Activated naive CD4-positive, alpha-beta T cell treated with anti-CD3 and anti-CD28 coated beads, Interleukin-2, amount 10 ng/mL, durations not matched to agents 7 days and 5 days (primary cell): Measurements from ENCODE around the gene PYCARD.
A peak's percentile ranks its signal among the peaks of the same experiment; 100 is the strongest.
"Not testable (repeated sequence)": the region's sequence is repeated elsewhere in the genome, so short reads cannot be mapped to it uniquely, and the experiment has no call there.

Experiments
- CTCF ChIA-PET: fragments of 350-600 bp; sonication (Branson Sonifier 250); formaldehyde crosslinking; loops from one replicate; lab custom pipeline; 2021; ENCODE audit warnings: antibody characterized with exemption; lab: Charles Lee
- DNase-seq: peaks from one replicate; pipeline ENCODE4 v3.0.0-alpha.2; 2020
- H3K27ac Mint-ChIP-seq: one replicate; pipeline ENCODE4 v1.8.0; 2021; ENCODE audit warnings: mild to moderate bottlenecking, moderate library complexity, mixed read lengths
- H3K27me3 Mint-ChIP-seq: one replicate; pipeline ENCODE4 v1.8.0; 2021; ENCODE audit warnings: mild to moderate bottlenecking, mixed read lengths
- H3K36me3 Mint-ChIP-seq: one replicate; pipeline ENCODE4 v1.8.0; 2021; ENCODE audit warnings: mixed read lengths
- H3K4me1 Mint-ChIP-seq: one replicate; pipeline ENCODE4 v1.8.0; 2021; ENCODE audit warnings: mixed read lengths
- H3K4me3 Mint-ChIP-seq: one replicate; pipeline ENCODE4 v1.8.0; 2021; ENCODE audit warnings: mild to moderate bottlenecking, moderate library complexity, mixed read lengths
- H3K9me3 Mint-ChIP-seq: one replicate; pipeline ENCODE4 v1.8.0; 2021; ENCODE audit warnings: mixed read lengths

The PYCARD gene

GRCh38 chr16:31202414-31203375 lies at the start of gene PYCARD:
TSS of gene PYCARD (minus strand) at chr16:31202760. CDS start at chr16:31202690, 70 bp downstream.
- peak; percentile 68 for DNase-seq
- peak within 1 kb of the TSS; percentile 80 for H3K27ac Mint-ChIP-seq
- H3K27me3 Mint-ChIP-seq: peaks cover 35% of the 10 kb centered on the region
- H3K4me1 Mint-ChIP-seq: peaks cover 66% of the 10 kb centered on the region
- no peaks in the 10 kb centered on the region for H3K9me3 Mint-ChIP-seq
- CTCF ChIA-PET: interaction anchor here (0.5 to 4.5 kb wide), 5 partner anchors 25 to 258 kb away, joined by 3 to 22 read pairs (median 3); no protein-coding TSS in a partner anchor
- H3K36me3 Mint-ChIP-seq: peaks cover 24% of the 10 kb centered on the region
- peak within 1 kb of the TSS; percentile 88 for H3K4me3 Mint-ChIP-seq

- peaks cover 5% of the 10 kb centered on the region for H3K36me3 Mint-ChIP-seq
- CTCF ChIA-PET: no interaction called here
- H3K4me3 Mint-ChIP-seq: no peak overlapping the region
- H3K4me1 Mint-ChIP-seq: peaks cover 51% of the 10 kb centered on the region
- DNase-seq: no peak
- peak overlapping the region; percentile 92 for H3K27ac Mint-ChIP-seq
- peaks cover 19% of the 10 kb centered on the region for H3K27me3 Mint-ChIP-seq
- no peaks in the 10 kb centered on the region for H3K9me3 Mint-ChIP-seq
Observed at GRCh38 chr16:31251435-31251834, 48.9 kb upstream of the PYCARD start.

GRCh38 chr16:31250782-31251384 lies 48.3 kb upstream of the PYCARD start:
- Mint-ChIP-seq H3K36me3 (peaks cover 5% of the 10 kb centered on the region), H3K27ac (peak overlapping the region; percentile 92), H3K4me3 (no peak overlapping the region), H3K4me1 (peaks cover 50% of the 10 kb centered on the region), H3K27me3 (peaks cover 22% of the 10 kb centered on the region), H3K9me3 (peaks cover 2% of the 10 kb centered on the region)
- CTCF ChIA-PET: no interaction called here
- peak; percentile 52 for DNase-seq

GRCh38 chr16:31248344-31248743 lies 45.8 kb upstream of the PYCARD start:
- Mint-ChIP-seq H3K4me1 (peaks cover 40% of the 10 kb centered on the region), H3K27me3 (peaks cover 25% of the 10 kb centered on the region), H3K36me3 (peaks cover 5% of the 10 kb centered on the region), H3K27ac (no peak overlapping the region), H3K9me3 (peaks cover 2% of the 10 kb centered on the region), H3K4me3 (no peak overlapping the region)
- CTCF ChIA-PET: interaction anchor here (1.0 kb wide), 1 partner anchor 58 kb away, joined by 3 read pairs; no protein-coding TSS in a partner anchor
- DNase-seq: no peak

- CTCF ChIA-PET: no interaction called here
- Mint-ChIP-seq H3K4me3 (no peak overlapping the region), H3K9me3 (peaks cover 2% of the 10 kb centered on the region), H3K36me3 (peaks cover 4% of the 10 kb centered on the region), H3K4me1 (peaks cover 19% of the 10 kb centered on the region), H3K27ac (no peak overlapping the region), H3K27me3 (peaks cover 36% of the 10 kb centered on the region)
- DNase-seq: no peak
Observed at GRCh38 chr16:31246296-31246695, 43.7 kb upstream of the PYCARD start.

GRCh38 chr16:31245598-31245997 lies 43.0 kb upstream of the PYCARD start:
- DNase-seq, CTCF ChIA-PET, H3K36me3 Mint-ChIP-seq, H3K27ac Mint-ChIP-seq, H3K9me3 Mint-ChIP-seq, H3K4me3 Mint-ChIP-seq: not testable (repeated sequence)
- Mint-ChIP-seq H3K27me3 (peaks cover 40% of the 10 kb centered on the region), H3K4me1 (peaks cover 12% of the 10 kb centered on the region)

GRCh38 chr16:31243734-31244670 lies 41.4 kb upstream of the PYCARD start:
- no peaks in the 10 kb centered on the region for H3K36me3 Mint-ChIP-seq
- H3K27ac Mint-ChIP-seq: no peak overlapping the region
- DNase-seq: no peak
- peaks cover 49% of the 10 kb centered on the region for H3K27me3 Mint-ChIP-seq
- CTCF ChIA-PET: interaction anchor here (0.6 to 1.0 kb wide), 3 partner anchors 14 to 57 kb away, joined by 3 to 4 read pairs (median 4); no protein-coding TSS in a partner anchor
- H3K4me3 Mint-ChIP-seq: no peak overlapping the region
- peaks cover 2% of the 10 kb centered on the region for H3K9me3 Mint-ChIP-seq
- no peaks in the 10 kb centered on the region for H3K4me1 Mint-ChIP-seq

GRCh38 chr16:31242206-31242605 lies 39.6 kb upstream of the PYCARD start:
- H3K4me1 Mint-ChIP-seq: no peaks in the 10 kb centered on the region
- CTCF ChIA-PET: interaction anchor here (0.6 kb wide), 1 partner anchor 201 kb away, joined by 3 read pairs; no protein-coding TSS in a partner anchor

GRCh38 chr16:31238041-31238440 lies 35.5 kb upstream of the PYCARD start:
- no peaks in the 10 kb centered on the region for H3K4me1 Mint-ChIP-seq
- H3K36me3 Mint-ChIP-seq: no peaks in the 10 kb centered on the region
- H3K9me3 Mint-ChIP-seq: peaks cover 5% of the 10 kb centered on the region
- DNase-seq: no peak
- no peak overlapping the region for H3K27ac Mint-ChIP-seq
- no peak overlapping the region for H3K4me3 Mint-ChIP-seq
- CTCF ChIA-PET: no interaction called here
- H3K27me3 Mint-ChIP-seq: peaks cover 38% of the 10 kb centered on the region

More at GRCh38 chr16:31242206-31242605, 39.6 kb upstream of the PYCARD start:
- Mint-ChIP-seq H3K4me3 (no peak overlapping the region), H3K27me3 (peaks cover 36% of the 10 kb centered on the region), H3K36me3 (no peaks in the 10 kb centered on the region), H3K9me3 (peaks cover 2% of the 10 kb centered on the region), H3K27ac (no peak overlapping the region)
- no peak for DNase-seq

GRCh38 chr16:31229501-31229900 lies 26.9 kb upstream of the PYCARD start:
- peaks cover 6% of the 10 kb centered on the region for H3K9me3 Mint-ChIP-seq
- no peak overlapping the region for H3K27ac Mint-ChIP-seq
- DNase-seq: no peak
- no peaks in the 10 kb centered on the region for H3K4me1 Mint-ChIP-seq
- no peak overlapping the region for H3K4me3 Mint-ChIP-seq
- CTCF ChIA-PET: interaction anchor here (1.3 kb wide), 1 partner anchor 14 kb away, joined by 4 read pairs; no protein-coding TSS in a partner anchor
- peaks cover 22% of the 10 kb centered on the region for H3K27me3 Mint-ChIP-seq
- H3K36me3 Mint-ChIP-seq: no peaks in the 10 kb centered on the region

GRCh38 chr16:31228206-31228605 lies 25.6 kb upstream of the PYCARD start:
- H3K4me3 Mint-ChIP-seq: no peak overlapping the region
- H3K27ac Mint-ChIP-seq: no peak overlapping the region
- peaks cover 2% of the 10 kb centered on the region for H3K9me3 Mint-ChIP-seq
- no peak for DNase-seq
- CTCF ChIA-PET: no interaction called here
- peaks cover 16% of the 10 kb centered on the region for H3K27me3 Mint-ChIP-seq
- H3K4me1 Mint-ChIP-seq: no peaks in the 10 kb centered on the region
- no peaks in the 10 kb centered on the region for H3K36me3 Mint-ChIP-seq

- no peaks in the 10 kb centered on the region for H3K4me1 Mint-ChIP-seq
- H3K4me3 Mint-ChIP-seq: no peak overlapping the region
- DNase-seq: no peak
- no peak overlapping the region for H3K27ac Mint-ChIP-seq
- no peaks in the 10 kb centered on the region for H3K9me3 Mint-ChIP-seq
- H3K27me3 Mint-ChIP-seq: peaks cover 37% of the 10 kb centered on the region
- CTCF ChIA-PET: no interaction called here
- H3K36me3 Mint-ChIP-seq: no peaks in the 10 kb centered on the region
Observed at GRCh38 chr16:31225193-31225592, 22.6 kb upstream of the PYCARD start.

GRCh38 chr16:31224092-31224955 lies 21.8 kb upstream of the PYCARD start:
- no peak overlapping the region for H3K4me3 Mint-ChIP-seq
- CTCF ChIA-PET: no interaction called here
- no peak overlapping the region for H3K27ac Mint-ChIP-seq
- H3K4me1 Mint-ChIP-seq: no peaks in the 10 kb centered on the region
- no peak for DNase-seq
- H3K27me3 Mint-ChIP-seq: peaks cover 41% of the 10 kb centered on the region
- H3K36me3 Mint-ChIP-seq: no peaks in the 10 kb centered on the region
- no peaks in the 10 kb centered on the region for H3K9me3 Mint-ChIP-seq
